ENCODE data around the gene SETDB1.
A peak's percentile ranks its signal among the peaks of the same experiment; 100 is the strongest.
"Not testable (repeated sequence)": the region's sequence is repeated elsewhere in the genome, so short reads cannot be mapped to it uniquely, and the experiment has no call there.

Gene SETDB1

GRCh38 chr1:150926097-150926741 lies at the start of gene SETDB1:
Gene SETDB1, plus strand, starts transcription at chr1:150926363. Its CDS starts 1,352 bp downstream, at chr1:150927715.
- peak; percentile 95 for DNase-seq (ENCODE audit: low spot score)

DNA sequence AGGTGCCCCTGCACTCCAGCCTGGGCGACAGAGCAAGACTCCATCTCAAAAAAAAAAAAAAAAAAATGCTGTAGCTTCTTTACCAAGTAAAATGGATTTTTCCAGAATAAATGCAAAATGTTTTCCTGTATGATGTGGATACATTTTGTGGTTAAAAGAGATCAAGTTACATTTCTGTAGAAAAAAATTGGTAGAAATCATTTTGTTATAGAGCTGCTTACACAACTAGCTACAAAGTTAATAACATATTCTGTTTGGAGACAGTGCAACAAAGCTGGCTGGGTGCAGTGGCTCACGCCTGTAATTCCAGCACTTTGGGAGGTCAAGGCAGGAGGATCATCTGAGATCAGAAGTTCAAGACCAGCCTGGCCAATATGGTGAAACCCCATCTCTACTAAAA lies 47.2 kb upstream of the SETDB1 start:
- DNase-seq (ENCODE audit: low spot score) = not testable (repeated sequence)

DNA sequence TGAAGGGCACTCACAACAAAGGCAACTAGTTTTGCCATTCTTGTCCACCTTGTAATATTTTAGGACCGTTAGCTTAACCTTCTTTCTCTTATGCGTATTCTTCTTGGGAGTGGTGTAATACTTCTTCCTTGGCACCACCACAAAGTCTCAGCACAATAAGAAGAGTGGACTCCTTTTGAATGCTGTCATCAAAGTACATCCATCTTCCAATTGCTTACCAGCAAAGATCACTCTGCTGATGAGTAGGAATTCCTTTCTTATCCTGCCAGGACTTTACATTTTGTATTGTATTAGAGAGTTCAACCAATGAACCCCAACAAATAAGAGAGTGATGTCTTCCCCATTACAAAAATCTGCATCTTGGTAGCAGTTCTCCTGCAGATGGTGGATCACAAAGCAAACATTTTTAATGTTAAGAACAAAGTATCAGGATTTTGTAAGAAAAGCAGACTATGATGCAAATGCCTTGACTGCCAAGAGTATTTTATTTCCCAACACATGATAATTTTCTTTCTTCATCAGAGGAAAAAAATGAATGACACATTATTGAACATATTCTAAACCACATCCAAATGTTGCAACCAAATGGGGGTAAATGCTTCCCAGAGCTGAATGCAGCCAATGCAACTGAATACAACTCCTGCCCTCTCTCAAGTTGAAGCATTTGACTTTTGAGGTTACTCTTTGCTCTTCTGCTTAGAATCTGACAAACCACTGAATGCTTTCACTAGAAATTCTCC lies 44.7 kb upstream of the SETDB1 start:
- DNase-seq (ENCODE audit: low spot score) = no peak

DNA sequence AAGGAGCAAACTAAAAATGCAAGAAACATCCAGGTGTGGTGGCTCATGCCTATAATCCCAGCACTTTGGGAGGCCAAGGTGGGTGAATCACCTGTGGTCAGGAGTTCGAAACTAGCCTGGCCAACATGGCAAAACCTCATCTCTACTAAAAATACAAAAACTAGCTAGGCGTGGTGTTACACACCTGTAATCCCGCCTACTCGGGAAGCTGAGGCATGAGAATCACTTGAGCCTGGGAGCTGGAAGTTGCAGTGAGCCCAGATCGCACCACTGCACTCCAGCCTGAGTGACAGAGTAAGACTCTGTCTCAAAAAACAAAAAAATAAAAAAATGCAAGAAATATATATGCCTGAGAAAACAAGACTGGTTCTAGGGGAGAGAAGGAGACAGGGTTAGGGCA lies 43.0 kb upstream of the SETDB1 start:
- not testable (repeated sequence) for DNase-seq (ENCODE audit: low spot score)

- no peak for DNase-seq (ENCODE audit: low spot score)
Observed at GRCh38 chr1:150887018-150887417, 39.1 kb upstream of the SETDB1 start, which contains the start of gene CTXND2. Gene CTXND2, plus strand, starts transcription at chr1:150887136. Its CDS starts 25,179 bp downstream, at chr1:150912315.

- no peak for DNase-seq (ENCODE audit: low spot score)
Observed at GRCh38 chr1:150888727-150889126, 37.4 kb upstream of the SETDB1 start.

DNA sequence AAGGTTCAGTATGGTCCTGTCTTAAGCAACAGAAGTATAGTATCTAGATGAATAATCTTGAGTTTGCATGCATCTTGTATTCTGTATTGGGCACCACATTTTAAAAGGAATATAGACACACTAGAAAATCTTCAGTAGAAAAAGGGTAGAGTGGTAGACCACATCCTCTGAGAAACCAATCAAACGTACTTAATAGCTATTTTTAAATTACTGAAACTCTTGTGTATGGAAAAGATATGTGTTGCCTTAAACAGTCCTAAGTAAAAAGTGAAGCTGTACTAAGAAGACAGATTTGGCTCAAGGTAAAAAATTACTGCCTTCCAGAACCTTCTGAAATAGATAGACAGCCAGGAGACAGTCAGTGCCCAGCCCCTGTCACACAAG lies 36.1 kb upstream of the SETDB1 start:
- no peak for DNase-seq (ENCODE audit: low spot score)

DNA sequence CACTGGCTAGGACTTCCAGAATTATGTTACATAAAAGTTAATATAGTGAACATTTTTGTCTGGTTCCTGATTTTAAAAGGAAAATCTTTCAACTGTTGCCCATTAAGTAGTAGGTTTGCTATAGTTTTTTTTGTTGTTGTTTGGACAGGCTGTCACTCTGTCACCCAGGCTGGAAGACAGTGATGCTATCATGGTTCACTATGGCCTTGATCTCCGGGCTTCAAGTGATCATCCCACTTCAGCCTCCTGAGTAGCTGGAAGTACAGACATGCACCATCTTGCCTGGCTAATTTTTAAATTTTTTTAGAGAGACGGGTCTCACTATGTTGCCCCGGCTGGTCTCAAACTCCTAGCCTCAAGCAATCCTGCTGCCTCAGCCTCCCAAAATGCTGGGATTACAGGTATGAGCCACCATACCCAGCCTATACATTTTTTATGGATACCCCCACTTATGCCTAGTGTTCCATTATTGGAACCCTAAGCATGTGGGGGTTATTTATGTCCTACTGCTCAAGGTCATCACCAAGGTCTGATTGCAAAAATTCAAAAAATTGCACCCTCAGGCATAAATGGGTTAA lies 32.7 kb upstream of the SETDB1 start:
- DNase-seq (ENCODE audit: low spot score) = no peak

- DNase-seq (ENCODE audit: low spot score) = no peak
Observed at GRCh38 chr1:150895618-150896017, 30.5 kb upstream of the SETDB1 start.

DNA sequence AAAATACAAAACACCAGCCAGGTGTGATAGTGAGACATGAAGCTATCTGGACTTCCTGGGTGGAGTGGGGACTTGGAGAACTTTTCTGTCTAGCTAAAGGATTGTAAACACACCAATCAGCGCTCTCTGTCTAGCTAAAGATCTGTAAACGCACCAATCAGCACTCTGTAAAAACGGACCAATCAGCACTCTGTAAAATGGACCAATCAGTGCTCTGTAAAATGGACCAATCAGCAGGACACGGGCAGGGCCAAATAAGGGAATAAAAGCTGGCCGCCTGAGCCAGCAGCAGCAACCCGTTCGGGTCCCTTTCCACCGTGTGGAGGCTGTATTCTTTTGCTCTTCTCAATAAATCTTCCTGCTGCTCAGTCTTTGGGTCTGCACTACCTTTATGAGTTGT lies 26.4 kb upstream of the SETDB1 start:
- not testable (repeated sequence) for DNase-seq (ENCODE audit: low spot score)

GRCh38 chr1:150902346-150902745 lies 23.8 kb upstream of the SETDB1 start:
- no peak for DNase-seq (ENCODE audit: low spot score)

DNA sequence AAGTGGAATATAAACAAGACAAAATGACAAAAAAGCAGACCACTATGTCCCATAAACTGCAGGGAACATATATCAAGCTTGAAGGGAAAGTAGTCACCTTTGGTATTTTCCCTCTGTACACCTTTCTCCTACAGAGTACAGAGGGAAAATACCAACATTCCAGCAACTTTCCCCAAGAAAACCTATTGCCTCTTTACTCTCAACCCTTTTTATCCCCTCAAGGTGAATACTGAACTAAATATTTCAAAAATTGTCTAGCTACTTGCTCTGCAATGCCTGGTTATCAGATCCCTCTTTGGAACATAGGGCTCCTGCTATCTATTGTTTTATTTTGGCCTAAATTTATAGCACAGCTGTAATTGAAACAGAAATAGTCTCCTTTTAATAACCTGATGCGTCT lies 23.4 kb upstream of the SETDB1 start:
- DNase-seq (ENCODE audit: low spot score) = no peak

DNA sequence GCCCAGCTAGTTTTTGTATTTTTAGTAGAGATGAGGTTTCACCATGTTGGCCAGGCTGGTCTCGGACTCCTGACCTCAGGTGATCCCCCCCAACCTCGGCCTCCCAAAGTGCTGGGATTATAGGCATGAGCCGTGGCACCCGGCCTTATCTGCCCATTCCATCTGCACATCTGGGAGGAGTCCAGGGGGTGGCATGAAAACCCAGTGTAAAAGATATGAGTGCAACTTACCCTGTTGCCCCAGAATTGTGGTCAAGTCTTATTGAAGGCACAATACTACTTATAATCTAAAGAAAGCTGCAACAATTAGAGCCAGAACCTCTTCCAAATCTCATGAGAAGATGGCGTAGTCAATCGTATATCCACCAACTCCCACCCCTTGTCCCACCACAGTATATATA lies 20.9 kb upstream of the SETDB1 start:
- DNase-seq (ENCODE audit: low spot score) = no peak

GRCh38 chr1:150906329-150906728 lies 19.8 kb upstream of the SETDB1 start:
- no peak for DNase-seq (ENCODE audit: low spot score)

GRCh38 chr1:150906813-150907212 lies 19.4 kb upstream of the SETDB1 start:
- DNase-seq (ENCODE audit: low spot score) = no peak

DNA sequence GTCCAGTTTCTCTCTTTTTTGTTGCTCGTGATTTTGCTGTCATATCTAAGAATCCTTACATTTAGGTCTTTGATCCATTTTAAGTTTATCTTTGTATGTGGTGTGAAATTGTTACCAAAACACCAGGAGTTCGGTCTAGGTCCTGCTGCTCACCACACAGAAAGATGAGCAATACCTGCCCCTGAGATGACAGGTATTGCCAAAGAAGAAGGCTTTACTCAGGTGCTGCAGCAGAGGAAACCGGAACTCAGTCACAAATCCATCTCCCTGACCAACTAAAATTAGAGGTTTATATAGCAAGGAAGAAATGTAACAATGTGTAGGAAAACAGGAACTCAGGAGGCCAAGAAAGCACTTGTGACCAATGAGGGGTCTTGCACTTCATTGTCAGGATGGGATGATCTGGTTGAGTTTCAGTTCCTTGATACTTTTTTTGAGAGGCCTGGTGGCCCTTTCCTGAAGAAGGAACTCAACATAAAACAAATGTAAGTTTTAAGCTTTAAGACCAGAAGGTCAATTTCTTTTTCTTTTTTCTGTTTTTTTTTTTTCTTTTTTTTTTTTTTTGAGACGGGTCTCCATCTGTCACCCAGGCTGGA lies 16.5 kb upstream of the SETDB1 start:
- no peak for DNase-seq (ENCODE audit: low spot score)

DNA sequence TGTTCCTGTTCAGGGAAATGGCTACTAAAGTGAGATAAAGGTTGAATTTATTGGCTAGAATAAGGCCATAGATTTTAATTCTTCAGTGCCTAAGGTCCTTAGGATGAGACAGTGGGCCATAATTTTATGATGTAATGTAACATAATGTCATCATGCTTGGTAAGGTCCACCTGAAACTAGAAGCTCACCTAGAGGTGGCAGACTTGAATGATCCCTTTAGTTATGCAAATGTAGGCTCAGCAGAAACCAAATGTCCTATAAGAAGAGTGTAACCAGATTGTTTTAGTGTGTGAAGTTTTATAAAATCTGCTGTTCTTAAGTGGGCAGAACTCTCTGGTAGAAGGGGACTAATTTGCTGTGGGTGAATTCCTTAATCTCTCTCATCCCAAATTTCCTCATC lies 13.5 kb upstream of the SETDB1 start:
- DNase-seq (ENCODE audit: low spot score) = no peak

DNA sequence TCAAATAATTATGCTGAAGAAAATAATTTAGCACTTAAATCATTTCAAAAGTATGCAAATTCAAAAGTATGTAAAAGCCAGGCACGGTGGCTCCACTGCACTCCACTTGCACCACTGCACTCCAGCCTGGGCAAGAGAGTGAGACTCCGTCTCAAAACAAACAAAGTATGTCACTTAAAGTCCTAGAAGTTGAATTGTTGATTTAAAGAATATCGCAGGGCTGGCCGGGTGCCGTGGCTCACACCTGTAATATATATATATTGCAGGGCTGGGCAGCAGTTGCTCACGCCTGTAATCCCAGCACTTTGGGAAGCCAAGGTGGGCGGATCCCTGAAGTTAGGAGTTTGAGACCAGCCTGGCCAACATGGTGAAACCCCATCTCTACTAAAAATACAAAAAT lies 8.8 kb upstream of the SETDB1 start:
- DNase-seq (ENCODE audit: low spot score) = no peak

GRCh38 chr1:150922519-150922975 lies 3.6 kb upstream of the SETDB1 start:
- DNase-seq (ENCODE audit: low spot score) = peak; percentile 51

DNA sequence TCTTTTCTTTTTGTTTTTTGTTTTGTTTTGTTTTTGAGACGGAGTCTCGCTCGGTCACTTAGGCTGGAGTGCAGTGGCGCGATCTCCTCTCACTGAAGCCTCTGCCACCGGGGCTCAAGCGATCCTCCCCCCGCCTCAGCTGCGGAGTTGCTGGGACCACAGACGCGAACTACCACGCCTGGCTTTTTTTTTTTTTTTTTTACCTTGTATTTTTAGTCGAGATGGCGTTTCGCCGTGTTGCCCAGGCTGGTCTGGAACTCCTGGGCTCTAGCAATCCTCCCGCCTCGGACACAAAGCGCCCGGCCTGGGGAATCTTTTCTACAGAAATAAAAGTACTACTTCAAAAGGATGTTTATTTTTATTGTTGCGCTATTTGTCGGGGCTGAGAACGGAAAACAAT lies 1.1 kb upstream of the SETDB1 start:
- DNase-seq (ENCODE audit: low spot score) = no peak

DNA sequence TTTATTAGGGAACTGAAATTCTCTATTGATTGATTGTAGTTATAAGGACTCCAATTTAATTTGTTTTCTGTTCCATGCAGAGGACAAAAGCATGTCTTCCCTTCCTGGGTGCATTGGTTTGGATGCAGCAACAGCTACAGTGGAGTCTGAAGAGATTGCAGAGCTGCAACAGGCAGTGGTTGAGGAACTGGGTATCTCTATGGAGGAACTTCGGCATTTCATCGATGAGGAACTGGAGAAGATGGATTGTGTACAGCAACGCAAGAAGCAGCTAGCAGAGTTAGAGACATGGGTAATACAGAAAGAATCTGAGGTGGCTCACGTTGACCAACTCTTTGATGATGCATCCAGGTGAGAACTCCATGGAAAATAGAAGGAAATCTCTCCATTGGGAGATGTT lies 1.5 kb downstream of the SETDB1 start:
- no peak for DNase-seq (ENCODE audit: low spot score)

- DNase-seq (ENCODE audit: low spot score) = no peak
Observed at GRCh38 chr1:150928286-150928685, 2.1 kb downstream of the SETDB1 start.

GRCh38 chr1:150928775-150929174 lies 2.6 kb downstream of the SETDB1 start:
- not testable (repeated sequence) for DNase-seq (ENCODE audit: low spot score)

All from kidney capillary endothelial cell (primary cell).